ENCODE results near the gene SLCO2A1.

DNA sequence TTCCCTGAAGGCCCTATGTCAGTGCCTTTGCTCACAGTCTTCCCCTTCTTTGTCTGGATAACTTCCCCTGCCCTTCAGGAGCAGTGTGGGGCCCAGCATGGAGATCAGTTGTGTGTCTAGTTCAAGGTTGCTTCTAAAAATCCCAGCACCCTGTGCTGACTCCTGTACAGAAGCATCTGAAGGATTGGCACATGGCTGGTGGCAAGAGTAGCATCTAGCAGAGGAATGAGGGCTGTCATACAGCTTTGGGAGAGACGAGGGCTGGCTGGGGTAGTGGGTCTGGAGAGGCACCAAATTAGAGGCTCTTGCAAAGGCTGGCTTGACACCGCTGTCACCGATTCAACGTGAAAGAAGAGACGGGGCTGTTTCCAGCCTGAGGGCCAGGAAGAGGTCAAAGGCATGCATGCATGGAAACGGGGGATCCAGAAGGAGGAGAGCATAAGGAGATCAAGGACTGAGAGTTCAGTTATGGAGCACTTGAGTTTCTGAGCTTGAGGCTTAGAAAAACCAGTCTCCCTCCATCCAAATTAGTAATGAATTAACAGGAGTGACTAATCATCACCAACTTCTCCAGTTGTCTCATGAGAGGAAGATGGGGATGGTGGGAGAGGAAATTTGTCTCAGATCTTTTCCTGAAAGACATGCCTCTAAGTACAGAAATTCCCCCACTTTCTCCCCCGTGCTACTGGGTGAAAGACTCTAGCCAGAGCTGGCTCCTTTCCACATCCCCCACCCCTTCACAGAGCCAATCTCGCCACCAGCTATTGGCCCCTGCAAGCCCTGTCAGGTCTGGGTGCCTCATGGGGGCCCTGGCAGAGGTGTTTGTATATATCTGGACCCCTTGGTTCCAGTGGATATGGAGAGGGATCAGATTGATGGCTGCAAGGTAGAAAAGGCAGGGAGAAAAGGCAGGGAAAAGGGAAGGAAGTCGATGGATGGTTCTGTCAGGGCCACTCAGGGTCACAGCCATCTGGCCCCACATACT, 45.9 kb downstream of the SLCO2A1 start:
- TF ChIP-seq POLR2A (IDR thresholded peaks at IDR 0.05): no peak
- TF ChIP-seq, protein P1, sequence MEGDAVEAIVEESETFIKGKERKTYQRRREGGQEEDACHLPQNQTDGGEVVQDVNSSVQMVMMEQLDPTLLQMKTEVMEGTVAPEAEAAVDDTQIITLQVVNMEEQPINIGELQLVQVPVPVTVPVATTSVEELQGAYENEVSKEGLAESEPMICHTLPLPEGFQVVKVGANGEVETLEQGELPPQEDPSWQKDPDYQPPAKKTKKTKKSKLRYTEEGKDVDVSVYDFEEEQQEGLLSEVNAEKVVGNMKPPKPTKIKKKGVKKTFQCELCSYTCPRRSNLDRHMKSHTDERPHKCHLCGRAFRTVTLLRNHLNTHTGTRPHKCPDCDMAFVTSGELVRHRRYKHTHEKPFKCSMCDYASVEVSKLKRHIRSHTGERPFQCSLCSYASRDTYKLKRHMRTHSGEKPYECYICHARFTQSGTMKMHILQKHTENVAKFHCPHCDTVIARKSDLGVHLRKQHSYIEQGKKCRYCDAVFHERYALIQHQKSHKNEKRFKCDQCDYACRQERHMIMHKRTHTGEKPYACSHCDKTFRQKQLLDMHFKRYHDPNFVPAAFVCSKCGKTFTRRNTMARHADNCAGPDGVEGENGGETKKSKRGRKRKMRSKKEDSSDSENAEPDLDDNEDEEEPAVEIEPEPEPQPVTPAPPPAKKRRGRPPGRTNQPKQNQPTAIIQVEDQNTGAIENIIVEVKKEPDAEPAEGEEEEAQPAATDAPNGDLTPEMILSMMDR (IDR thresholded peaks at IDR 0.05): no peak
- TF ChIP-seq POLR2AphosphoS5 (IDR thresholded peaks at IDR 0.05): no peak
